HEK293 (cell line): Measurements from ENCODE around the gene ELK4.

ENCODE experiments used
- ATF2 ChIP-seq: fragments of 450-650 bp; formaldehyde crosslinking; IDR thresholded peaks from 2 replicates; pipeline ENCODE4 v1.5.1; 2016; ENCODE audit warnings: missing biosample characterization, missing genetic modification characterization, low read depth
- KLF10 ChIP-seq: fragments of 450-650 bp; IDR thresholded peaks from 2 replicates; pipeline ENCODE4 v1.5.1; 2018; ENCODE audit warnings: missing biosample characterization, mild to moderate bottlenecking, missing genetic modification characterization
- KLF7 ChIP-seq: fragments of 450-650 bp; formaldehyde crosslinking; IDR thresholded peaks from 2 replicates; pipeline ENCODE4 v1.5.1; 2016; ENCODE audit warnings: missing biosample characterization, missing genetic modification characterization, borderline replicate concordance
- PRDM4 ChIP-seq: fragments of 450-650 bp; formaldehyde crosslinking; IDR thresholded peaks from 2 replicates; pipeline ENCODE4 v1.5.1; 2017; ENCODE audit warnings: missing biosample characterization, missing genetic modification characterization
- SCRT1 ChIP-seq: fragments of 450-650 bp; formaldehyde crosslinking; IDR thresholded peaks from 2 replicates; pipeline ENCODE4 v1.5.1; 2016; ENCODE audit warnings: missing biosample characterization, missing genetic modification characterization, borderline replicate concordance
- SP3 ChIP-seq: fragments of 450-650 bp; formaldehyde crosslinking; IDR thresholded peaks from 2 replicates; pipeline ENCODE4 v1.5.1; 2016; ENCODE audit warnings: missing biosample characterization, missing genetic modification characterization
- TSHZ1 ChIP-seq: fragments of 450-650 bp; formaldehyde crosslinking; IDR thresholded peaks from 2 replicates; pipeline ENCODE4 v1.5.1; 2016; ENCODE audit warnings: missing biosample characterization, missing genetic modification characterization, borderline replicate concordance
- ZBTB21 ChIP-seq: fragments of 450-650 bp; formaldehyde crosslinking; IDR thresholded peaks from 2 replicates; pipeline ENCODE4 v1.5.1; 2017; ENCODE audit warnings: missing biosample characterization, missing genetic modification characterization
- ZBTB26 ChIP-seq: fragments of 450-650 bp; formaldehyde crosslinking; optimal IDR thresholded peaks from 2 replicates; pipeline ENCODE3; 2016; ENCODE audit warnings: missing biosample characterization, mild to moderate bottlenecking, missing genetic modification characterization
- ZBTB8A ChIP-seq: fragments of 450-650 bp; formaldehyde crosslinking; IDR thresholded peaks from 2 replicates; pipeline ENCODE4 v1.5.1; 2016; ENCODE audit warnings: missing biosample characterization, missing genetic modification characterization
- ZFP3 ChIP-seq: fragments of 450-650 bp; formaldehyde crosslinking; IDR thresholded peaks from 2 replicates; pipeline ENCODE4 v1.5.1; 2016; ENCODE audit warnings: low read depth, missing biosample characterization, missing genetic modification characterization
- ZIC2 ChIP-seq: fragments of 450-650 bp; formaldehyde crosslinking; IDR thresholded peaks from 2 replicates; pipeline ENCODE4 v1.5.1; 2016; ENCODE audit warnings: missing biosample characterization, missing genetic modification characterization
- ZNF202 ChIP-seq: fragments of 450-650 bp; formaldehyde crosslinking; IDR thresholded peaks from 2 replicates; pipeline ENCODE4 v1.5.1; 2016; ENCODE audit warnings: missing biosample characterization, missing genetic modification characterization, borderline replicate concordance
- ZNF23 ChIP-seq: fragments of 450-650 bp; formaldehyde crosslinking; IDR thresholded peaks from 2 replicates; pipeline ENCODE4 v1.5.1; 2016; ENCODE audit warnings: missing biosample characterization, missing genetic modification characterization, borderline replicate concordance
- ZNF24 ChIP-seq: fragments of 450-650 bp; formaldehyde crosslinking; IDR thresholded peaks from 2 replicates; pipeline ENCODE4 v1.5.1; 2016; ENCODE audit warnings: missing biosample characterization, missing genetic modification characterization
- ZNF335 ChIP-seq: fragments of 450-650 bp; formaldehyde crosslinking; conservative IDR thresholded peaks from 2 replicates; pipeline ENCODE4 v1.5.1; 2016; ENCODE audit warnings: missing biosample characterization, missing genetic modification characterization
- ZNF366 ChIP-seq: fragments of 450-650 bp; formaldehyde crosslinking; conservative IDR thresholded peaks from 2 replicates; pipeline ENCODE4 v1.5.1; 2016; ENCODE audit warnings: missing biosample characterization, missing genetic modification characterization
- ZNF398 ChIP-seq: fragments of 450-650 bp; formaldehyde crosslinking; IDR thresholded peaks from 2 replicates; pipeline ENCODE4 v1.5.1; 2017; ENCODE audit warnings: missing biosample characterization, missing genetic modification characterization
- ZNF423 ChIP-seq: fragments of 450-650 bp; formaldehyde crosslinking; IDR thresholded peaks from 2 replicates; pipeline ENCODE4 v1.5.1; 2016; ENCODE audit warnings: missing biosample characterization, missing genetic modification characterization
- ZNF513 ChIP-seq: fragments of 450-650 bp; IDR thresholded peaks from 2 replicates; pipeline ENCODE4 v1.5.1; 2018; ENCODE audit warnings: missing biosample characterization, missing genetic modification characterization
- ZNF654 ChIP-seq: fragments of 450-650 bp; formaldehyde crosslinking; IDR thresholded peaks from 2 replicates; pipeline ENCODE4 v1.5.1; 2016; ENCODE audit warnings: low read depth, missing biosample characterization, missing genetic modification characterization
- ZNF692 ChIP-seq: fragments of 450-650 bp; formaldehyde crosslinking; IDR thresholded peaks from 2 replicates; pipeline ENCODE4 v1.5.1; 2016; ENCODE audit warnings: missing biosample characterization, missing genetic modification characterization
- ZNF76 ChIP-seq: fragments of 450-650 bp; formaldehyde crosslinking; IDR thresholded peaks from 2 replicates; pipeline ENCODE4; 2016; ENCODE audit warnings: low read depth, missing biosample characterization, missing genetic modification characterization, borderline replicate concordance
- ZNF768 ChIP-seq: fragments of 450-650 bp; formaldehyde crosslinking; IDR thresholded peaks from 2 replicates; pipeline ENCODE4 v1.5.1; 2018; ENCODE audit warnings: missing biosample characterization, mild to moderate bottlenecking, missing genetic modification characterization

ELK4 gene

GRCh38 chr1:205631010-205631767 is 622 bp downstream of the ELK4 start (continued):
- no peak for TF ChIP-seq ATF2 (tag by site-specific recombination)
- TF ChIP-seq SCRT1 (tag by site-specific recombination) = peak; percentile 31; the same call in 1 of the 2 replicates
- peak; percentile 54 for TF ChIP-seq ZBTB26 (tag by site-specific recombination)
- no peak for TF ChIP-seq ZNF768 (tag by site-specific recombination)
- TF ChIP-seq ZNF366 (tag by site-specific recombination) = peak; percentile 88
- peak; percentile 76 for TF ChIP-seq ZBTB8A (tag by site-specific recombination)
- peak; percentile 51; the same call in 1 of the 2 replicates for TF ChIP-seq SP3
- TF ChIP-seq KLF10 (tag by site-specific recombination) = peak; percentile 47; the same call in 1 of the 2 replicates
- peak; percentile 83 for TF ChIP-seq ZNF398 (tag by site-specific recombination)
- no peak for TF ChIP-seq ZNF202 (tag by site-specific recombination)
- TF ChIP-seq ZBTB21 = no peak
- peak; percentile 62; the same call in 1 of the 2 replicates for TF ChIP-seq ZIC2 (tag by site-specific recombination)
- TF ChIP-seq ZNF654 (tag by site-specific recombination) = 0 out of 2 replicates have a peak, but pooled peaks have one; percentile 11
- TF ChIP-seq ZNF23 (tag by site-specific recombination) = no peak
- peak; percentile 80; the same call in 1 of the 2 replicates for TF ChIP-seq ZNF76
- TF ChIP-seq ZNF513 (tag by site-specific recombination) = peak; percentile 65
- TF ChIP-seq PRDM4 (tag by site-specific recombination) = 0 out of 2 replicates have a peak, but pooled peaks have one; percentile 23
- TF ChIP-seq ZNF423 (tag by site-specific recombination) = no peak
- peak; percentile 84; the same call in 1 of the 2 replicates for TF ChIP-seq ZNF24 (tag by site-specific recombination)
- TF ChIP-seq KLF7 (tag by site-specific recombination) = no peak
- no peak for TF ChIP-seq TSHZ1
- TF ChIP-seq ZNF692 (tag by site-specific recombination) = peak; percentile 80
- no peak for TF ChIP-seq ZFP3 (tag by site-specific recombination)
- peak; percentile 85 for TF ChIP-seq ZNF335
